Suprapubic skin (tissue), 3 donors: ENCODE results near the gene SNAPIN.
"Not testable (repeated sequence)": the region's sequence is repeated elsewhere in the genome, so short reads cannot be mapped to it uniquely, and the experiment has no call there.

Source experiments
- EP300 ChIP-seq: sonication (generic); formaldehyde crosslinking; IDR thresholded peaks from one replicate; pipeline ENCODE4 v1.6.1; 2017; ENCODE audit warnings: antibody characterized with exemption
- TF ChIP-seq, protein P1 (sequence below), 2 donors: fragments of 200-600 bp in 1 of 2; fragments of 450-650 bp in 1 of 2; sonication (generic) in 1 of 2; IDR thresholded peaks; one replicate each; pipeline ENCODE4 v1.5.1; 2016 to 2019; ENCODE audit warnings: antibody characterized with exemption in 2 of 2, mild to moderate bottlenecking in 1 of 2, moderate library complexity in 1 of 2

DNA sequence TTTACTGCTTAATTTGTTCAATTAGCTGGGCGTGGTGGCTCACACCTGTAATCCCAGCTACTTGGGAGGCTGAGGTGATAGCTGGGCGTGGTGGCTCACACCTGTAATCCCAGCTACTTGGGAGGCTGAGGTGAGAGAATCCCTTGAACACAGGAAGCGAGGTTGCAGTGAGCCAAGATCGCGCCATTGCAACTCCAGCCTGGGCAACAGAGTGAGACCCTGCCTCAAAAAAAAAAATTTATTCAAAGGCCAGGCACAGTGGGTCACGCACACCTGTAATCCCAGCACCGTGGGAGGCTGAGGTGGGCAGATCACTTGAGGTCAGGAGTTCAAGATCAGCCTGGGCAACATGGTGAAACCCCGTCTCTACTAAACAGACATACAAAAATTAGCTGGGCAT is 10.2 kb downstream of the SNAPIN start:
- not testable (repeated sequence) for TF ChIP-seq EP300
- TF ChIP-seq, protein P1, sequence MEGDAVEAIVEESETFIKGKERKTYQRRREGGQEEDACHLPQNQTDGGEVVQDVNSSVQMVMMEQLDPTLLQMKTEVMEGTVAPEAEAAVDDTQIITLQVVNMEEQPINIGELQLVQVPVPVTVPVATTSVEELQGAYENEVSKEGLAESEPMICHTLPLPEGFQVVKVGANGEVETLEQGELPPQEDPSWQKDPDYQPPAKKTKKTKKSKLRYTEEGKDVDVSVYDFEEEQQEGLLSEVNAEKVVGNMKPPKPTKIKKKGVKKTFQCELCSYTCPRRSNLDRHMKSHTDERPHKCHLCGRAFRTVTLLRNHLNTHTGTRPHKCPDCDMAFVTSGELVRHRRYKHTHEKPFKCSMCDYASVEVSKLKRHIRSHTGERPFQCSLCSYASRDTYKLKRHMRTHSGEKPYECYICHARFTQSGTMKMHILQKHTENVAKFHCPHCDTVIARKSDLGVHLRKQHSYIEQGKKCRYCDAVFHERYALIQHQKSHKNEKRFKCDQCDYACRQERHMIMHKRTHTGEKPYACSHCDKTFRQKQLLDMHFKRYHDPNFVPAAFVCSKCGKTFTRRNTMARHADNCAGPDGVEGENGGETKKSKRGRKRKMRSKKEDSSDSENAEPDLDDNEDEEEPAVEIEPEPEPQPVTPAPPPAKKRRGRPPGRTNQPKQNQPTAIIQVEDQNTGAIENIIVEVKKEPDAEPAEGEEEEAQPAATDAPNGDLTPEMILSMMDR (IDR thresholded peaks at IDR 0.05), result not testable (repeated sequence)
